Measurements from ENCODE around the gene RPUSD3.

The RPUSD3 gene

DNA sequence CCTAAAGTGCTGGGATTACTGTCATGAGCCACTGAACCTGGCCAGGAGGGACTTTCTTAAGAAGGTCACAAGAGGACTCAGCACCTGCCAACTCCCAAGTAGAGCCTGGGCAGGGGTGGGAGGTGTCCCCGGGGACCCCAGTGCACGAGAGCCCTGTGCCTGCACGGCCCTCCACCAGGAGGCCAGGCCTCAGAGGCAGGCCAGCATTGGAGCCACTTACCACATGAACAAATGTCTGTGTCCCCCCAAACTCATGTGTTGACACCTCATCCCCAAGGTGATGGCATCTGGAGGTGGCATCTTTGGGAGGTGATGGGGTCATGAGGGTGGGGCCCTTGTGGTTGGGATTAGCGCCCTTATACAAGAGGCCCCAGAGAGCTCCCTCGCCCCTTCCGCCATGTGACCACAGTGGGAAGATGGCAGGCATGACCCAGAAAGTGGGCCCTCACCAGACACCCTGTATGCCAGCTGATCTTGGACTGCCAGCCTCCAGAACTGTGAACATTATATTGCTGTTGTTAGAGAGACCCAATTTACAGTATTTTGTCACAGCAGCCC, 3.2 kb upstream of the RPUSD3 start:
- TF ChIP-seq POLR2AphosphoS5 (IDR thresholded peaks at IDR 0.05; ENCODE audit: low read depth, low read length) (no peak), TAF1 (IDR thresholded peaks at IDR 0.05; ENCODE audit: borderline replicate concordance, low read depth, low read length) (no peak), POLR2A (IDR thresholded peaks at IDR 0.05; ENCODE audit: low read depth, low read length) (no peak)
- FAIRE-seq, result no peak
- DNase-seq (ENCODE audit: insufficient read length), result no peak

DNA sequence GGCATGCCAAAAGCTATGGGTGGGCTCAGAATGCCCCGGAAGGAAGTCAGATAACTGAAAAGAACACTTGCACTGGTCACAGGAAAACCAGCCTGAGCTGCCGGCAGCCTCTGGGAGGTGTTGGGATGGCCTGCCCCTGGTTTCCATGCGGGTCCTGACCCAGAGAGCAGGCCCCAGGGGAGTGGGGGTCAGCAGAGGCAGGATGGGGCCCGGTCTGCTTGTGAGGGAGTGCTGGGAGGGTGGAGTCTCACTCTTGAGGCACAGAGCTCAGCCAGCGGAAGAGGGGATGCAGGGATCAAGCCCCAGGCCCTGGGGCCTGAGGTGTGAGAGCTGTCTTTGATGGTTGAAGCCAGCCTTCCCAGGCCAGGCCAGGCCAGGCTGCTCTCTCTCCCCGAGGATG, 2.4 kb upstream of the RPUSD3 start:
- TF ChIP-seq POLR2A (IDR thresholded peaks at IDR 0.05; ENCODE audit: low read depth, low read length) (no peak), TAF1 (IDR thresholded peaks at IDR 0.05; ENCODE audit: borderline replicate concordance, low read depth, low read length) (no peak), POLR2AphosphoS5 (IDR thresholded peaks at IDR 0.05; ENCODE audit: low read depth, low read length) (no peak)
- FAIRE-seq (no peak), DNase-seq (ENCODE audit: insufficient read length) (no peak)

DNA sequence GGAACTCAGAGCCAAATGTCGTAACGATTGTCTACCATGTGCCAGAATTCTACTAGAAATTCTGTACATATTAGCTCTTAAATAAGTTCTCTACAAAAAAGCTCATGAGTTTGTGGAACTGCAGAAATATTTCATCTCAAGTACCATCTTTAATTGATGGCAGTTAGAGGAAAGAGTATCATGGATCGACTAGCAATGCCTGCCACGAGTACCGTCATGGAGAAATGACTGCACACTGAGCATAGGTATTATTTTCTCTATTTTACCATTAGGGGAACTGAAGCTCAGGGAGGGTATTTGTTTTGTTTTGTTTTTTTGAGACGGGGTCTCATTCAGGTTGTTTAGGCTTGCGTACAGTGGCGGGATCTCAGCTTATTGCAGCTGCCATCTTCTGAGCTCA, 2.8 kb downstream of the RPUSD3 start:
- DNase-seq (ENCODE audit: insufficient read length) (no peak), FAIRE-seq (no peak)
- TF ChIP-seq TAF1 (IDR thresholded peaks at IDR 0.05; ENCODE audit: borderline replicate concordance, low read depth, low read length) (no peak), POLR2AphosphoS5 (IDR thresholded peaks at IDR 0.05; ENCODE audit: low read depth, low read length) (no peak), POLR2A (IDR thresholded peaks at IDR 0.05; ENCODE audit: low read depth, low read length) (no peak)

DNA sequence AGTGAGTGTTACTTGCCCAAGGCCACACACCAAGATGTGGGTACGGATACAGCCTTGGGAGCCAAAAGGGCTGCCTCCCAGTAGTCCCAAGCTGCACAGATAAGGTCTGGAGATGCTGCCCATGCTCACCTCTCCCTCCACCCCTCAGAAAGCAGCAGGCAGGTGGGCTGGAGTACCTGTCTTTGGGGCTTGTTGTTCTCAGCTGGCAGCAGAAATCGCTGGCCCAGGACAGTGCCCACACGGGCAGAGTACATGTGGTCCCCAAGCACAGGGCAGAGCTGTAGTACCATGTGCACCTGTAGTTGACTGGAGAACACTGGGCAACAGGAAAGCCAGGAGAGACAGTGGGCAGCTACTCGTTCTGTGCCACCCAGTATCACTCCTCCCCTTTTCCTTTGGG, 5.0 kb downstream of the RPUSD3 start:
- no peak for FAIRE-seq

DNA sequence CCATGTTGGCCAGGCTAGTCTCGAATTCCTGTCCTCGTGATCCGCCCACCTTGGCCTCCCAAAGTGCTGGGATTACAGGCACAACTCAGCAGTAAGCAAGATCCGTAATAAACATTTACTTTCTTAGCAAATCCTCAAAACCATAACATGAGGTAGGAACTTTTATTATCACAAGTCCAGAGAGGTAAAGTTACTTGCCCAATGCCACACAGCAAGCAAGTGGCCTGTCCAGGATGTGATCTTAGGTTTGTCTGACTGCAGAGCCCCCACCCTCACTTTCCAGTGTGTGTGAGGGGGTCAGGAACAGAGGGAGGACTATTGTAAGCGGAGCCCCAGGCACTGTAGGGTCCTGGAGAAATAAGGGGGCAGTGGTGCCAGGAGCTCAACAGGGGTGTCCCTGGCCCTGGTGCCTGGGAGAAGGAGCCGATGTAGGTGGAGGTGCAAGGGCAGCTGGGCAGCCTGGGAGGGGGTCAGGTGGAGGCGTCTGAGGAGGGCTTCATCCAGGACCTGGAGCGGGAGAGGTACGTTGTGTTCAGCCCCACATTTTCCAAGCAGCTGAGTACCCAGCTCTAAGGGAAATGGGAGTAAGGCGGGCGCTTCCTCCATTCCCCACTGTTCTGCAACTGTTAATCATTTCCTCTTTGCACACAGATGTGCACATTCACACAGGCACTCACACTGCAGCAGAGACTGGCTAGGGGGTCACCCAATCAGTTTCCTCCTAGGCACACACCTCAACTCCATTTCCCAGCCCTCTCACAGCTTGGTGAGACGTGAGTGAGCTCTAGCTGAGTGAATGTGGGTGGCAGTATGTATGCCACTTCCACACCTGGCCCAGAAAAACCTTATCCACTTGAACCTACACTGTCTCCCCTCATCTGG, 5.9 kb downstream of the RPUSD3 start:
- FAIRE-seq, result no peak
- no peak for TF ChIP-seq TAF1 (IDR thresholded peaks at IDR 0.05; ENCODE audit: borderline replicate concordance, low read depth, low read length)
- no peak for TF ChIP-seq POLR2AphosphoS5 (IDR thresholded peaks at IDR 0.05; ENCODE audit: low read depth, low read length)
- TF ChIP-seq POLR2A (IDR thresholded peaks at IDR 0.05; ENCODE audit: low read depth, low read length), result no peak

More for the DNA sequence above, 5.0 kb downstream of the RPUSD3 start:
- no peak for DNase-seq (ENCODE audit: insufficient read length)
- TF ChIP-seq TAF1 (IDR thresholded peaks at IDR 0.05; ENCODE audit: borderline replicate concordance, low read depth, low read length), result no peak
- no peak for TF ChIP-seq POLR2AphosphoS5 (IDR thresholded peaks at IDR 0.05; ENCODE audit: low read depth, low read length)
- TF ChIP-seq POLR2A (IDR thresholded peaks at IDR 0.05; ENCODE audit: low read depth, low read length), result no peak; the same call in 1 of the 2 replicates

GRCh38 chr3:9834520-9835380, 9.1 kb downstream of the RPUSD3 start:
- TF ChIP-seq TAF1 (IDR thresholded peaks at IDR 0.05; ENCODE audit: borderline replicate concordance, low read depth, low read length) (no peak), POLR2A (IDR thresholded peaks at IDR 0.05; ENCODE audit: low read depth, low read length) (no peak), POLR2AphosphoS5 (IDR thresholded peaks at IDR 0.05; ENCODE audit: low read depth, low read length) (no peak)
- FAIRE-seq, result no peak
- DNase-seq (ENCODE audit: insufficient read length), result no peak

More for the DNA sequence above, 5.9 kb downstream of the RPUSD3 start:
- DNase-seq (ENCODE audit: insufficient read length), result no peak

GRCh38 chr3:9833078-9833477, 10.7 kb downstream of the RPUSD3 start:
- no peak for FAIRE-seq

GRCh38 chr3:9831253-9831652, 12.6 kb downstream of the RPUSD3 start:
- FAIRE-seq, result no peak

More at GRCh38 chr3:9833078-9833477, 10.7 kb downstream of the RPUSD3 start:
- TF ChIP-seq POLR2A (IDR thresholded peaks at IDR 0.05; ENCODE audit: low read depth, low read length), result no peak
- no peak for TF ChIP-seq POLR2AphosphoS5 (IDR thresholded peaks at IDR 0.05; ENCODE audit: low read depth, low read length)
- TF ChIP-seq TAF1 (IDR thresholded peaks at IDR 0.05; ENCODE audit: borderline replicate concordance, low read depth, low read length), result no peak
- DNase-seq (ENCODE audit: insufficient read length), result no peak

DNA sequence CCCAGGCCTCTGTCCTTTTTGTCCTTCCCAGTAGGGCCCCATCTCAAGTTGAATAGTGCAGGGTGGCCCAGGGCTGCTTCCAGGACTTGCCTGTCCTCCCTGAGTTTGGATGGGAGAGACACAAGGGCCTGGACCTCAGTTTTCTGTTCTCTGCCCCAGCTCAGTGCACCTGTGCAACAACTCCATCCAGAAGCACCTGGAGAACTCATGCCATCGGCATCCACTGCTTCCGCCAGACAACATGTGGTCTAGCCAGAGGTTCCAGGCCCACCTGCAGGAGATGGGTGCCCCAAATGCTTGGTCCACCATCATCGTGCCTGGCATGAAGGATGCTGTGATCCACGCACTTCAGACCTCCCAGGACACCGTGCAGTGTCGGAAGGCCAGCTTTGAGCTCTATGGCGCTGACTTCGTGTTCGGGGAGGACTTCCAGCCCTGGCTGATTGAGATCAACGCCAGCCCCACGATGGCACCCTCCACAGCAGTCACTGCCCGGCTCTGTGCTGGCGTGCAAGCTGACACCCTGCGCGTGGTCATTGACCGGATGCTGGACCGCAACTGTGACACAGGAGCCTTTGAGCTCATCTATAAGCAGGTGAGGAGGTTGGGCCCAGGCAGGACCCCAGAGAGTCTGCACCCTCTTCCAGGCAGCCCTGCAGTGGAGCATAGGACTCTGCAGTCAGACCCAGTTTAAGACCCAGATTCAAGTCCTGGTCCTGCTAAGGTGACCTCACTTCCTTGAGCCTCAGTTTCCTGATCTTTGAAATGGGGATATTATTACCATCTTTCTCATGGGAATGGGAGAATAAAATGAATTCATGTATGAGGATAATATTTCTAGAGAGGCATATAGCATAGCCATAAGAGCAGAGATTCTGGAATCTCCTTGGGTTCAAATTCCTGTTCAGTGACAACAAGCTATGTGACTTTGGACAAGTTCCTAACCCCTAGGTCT, 14.7 kb downstream of the RPUSD3 start:
- FAIRE-seq (no peak), DNase-seq (ENCODE audit: insufficient read length) (no peak)
- no peak for TF ChIP-seq POLR2AphosphoS5 (IDR thresholded peaks at IDR 0.05; ENCODE audit: low read depth, low read length)

More at GRCh38 chr3:9831253-9831652, 12.6 kb downstream of the RPUSD3 start:
- TF ChIP-seq POLR2A (IDR thresholded peaks at IDR 0.05; ENCODE audit: low read depth, low read length) (no peak), TAF1 (IDR thresholded peaks at IDR 0.05; ENCODE audit: borderline replicate concordance, low read depth, low read length) (no peak), POLR2AphosphoS5 (IDR thresholded peaks at IDR 0.05; ENCODE audit: low read depth, low read length) (no peak)
- DNase-seq (ENCODE audit: insufficient read length), result no peak

- TF ChIP-seq TAF1 (IDR thresholded peaks at IDR 0.05; ENCODE audit: borderline replicate concordance, low read depth, low read length) (no peak), POLR2AphosphoS5 (IDR thresholded peaks at IDR 0.05; ENCODE audit: low read depth, low read length) (no peak), POLR2A (IDR thresholded peaks at IDR 0.05; ENCODE audit: low read depth, low read length) (no peak)
- FAIRE-seq, result no peak
- no peak for DNase-seq (ENCODE audit: insufficient read length)
Observed at GRCh38 chr3:9826815-9827573, 16.8 kb downstream of the RPUSD3 start.

Data from GM12892 (cell line).